ENCODE data around the gene ZBED6.
A peak's percentile ranks its signal among the peaks of the same experiment; 100 is the strongest.
"Not testable (repeated sequence)": the region's sequence is repeated elsewhere in the genome, so short reads cannot be mapped to it uniquely, and the experiment has no call there.

ZBED6 gene

DNA sequence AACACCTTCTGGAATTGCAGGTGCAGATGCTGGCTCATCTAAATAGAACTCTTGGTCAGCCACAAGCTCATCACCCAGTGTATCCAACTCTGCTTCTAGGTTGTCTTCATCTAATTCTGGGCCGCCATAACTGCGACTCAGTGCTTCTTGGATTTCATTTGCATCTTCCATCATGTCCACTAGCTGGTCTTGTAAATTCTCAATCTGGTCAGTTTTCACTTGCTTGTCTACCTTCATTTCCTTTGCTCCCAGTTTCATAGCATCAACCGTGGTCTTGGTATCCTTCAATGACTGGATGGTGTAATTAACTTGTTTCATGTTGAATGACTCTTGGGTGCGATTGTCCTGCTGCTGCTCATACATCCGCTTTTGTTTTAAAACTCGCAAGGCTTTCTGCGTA is 10.3 kb downstream of the ZBED6 start:
- Histone ChIP-seq H3K9me3 (ENCODE audit: control insufficient read depth, low read length) (no peaks in the 10 kb centered on the region), H3K9ac (ENCODE audit: low read length) (no peak overlapping the region), H3K4me3 (ENCODE audit: low read length) (no peak overlapping the region), H3K27me3 (replicated peaks; ENCODE audit: control insufficient read depth, insufficient read depth, low read length) (no peaks in the 10 kb centered on the region), H3K4me1 (ENCODE audit: control insufficient read depth, insufficient read depth, low read length) (peaks cover 26% of the 10 kb centered on the region), H3K36me3 (ENCODE audit: control insufficient read depth, insufficient read depth, low read length, severe bottlenecking) (peaks cover 40% of the 10 kb centered on the region)
- DNase-seq (ENCODE audit: low read depth) = no peak

DNA sequence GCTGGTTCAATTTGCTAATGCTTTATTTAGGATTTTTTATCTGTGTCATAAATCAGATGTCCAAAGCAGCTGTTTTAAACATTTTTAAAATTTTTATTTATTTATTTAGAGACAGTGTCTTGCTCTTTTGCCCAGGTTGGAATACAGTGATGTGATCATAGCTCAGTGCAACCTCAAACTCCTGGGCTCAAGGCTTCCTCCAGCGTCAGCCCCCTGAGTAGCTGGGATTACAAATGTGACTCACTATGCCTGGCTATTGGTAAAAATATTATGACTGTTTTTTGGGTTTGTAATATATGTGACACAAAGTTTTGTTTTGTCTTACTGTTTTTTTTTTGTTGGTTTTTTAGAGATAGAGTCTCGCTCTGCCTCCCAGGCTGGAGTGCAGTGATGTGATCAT is 11.8 kb downstream of the ZBED6 start:
- DNase-seq (ENCODE audit: low read depth) = peak; percentile 63
- peaks cover 43% of the 10 kb centered on the region for H3K36me3 ChIP-seq (ENCODE audit: control insufficient read depth, insufficient read depth, low read length, severe bottlenecking)
- H3K4me1 ChIP-seq (ENCODE audit: control insufficient read depth, insufficient read depth, low read length) = peaks cover 17% of the 10 kb centered on the region
- no peaks in the 10 kb centered on the region for H3K9me3 ChIP-seq (ENCODE audit: control insufficient read depth, low read length)
- H3K27me3 ChIP-seq (replicated peaks; ENCODE audit: control insufficient read depth, insufficient read depth, low read length) = no peaks in the 10 kb centered on the region
- no peak overlapping the region for H3K4me3 ChIP-seq (ENCODE audit: low read length)
- H3K9ac ChIP-seq (ENCODE audit: low read length) = no peak overlapping the region

- Histone ChIP-seq H3K4me3 (ENCODE audit: low read length) (no peak overlapping the region), H3K36me3 (ENCODE audit: control insufficient read depth, insufficient read depth, low read length, severe bottlenecking) (peaks cover 52% of the 10 kb centered on the region), H3K27me3 (replicated peaks; ENCODE audit: control insufficient read depth, insufficient read depth, low read length) (no peaks in the 10 kb centered on the region), H3K9me3 (ENCODE audit: control insufficient read depth, low read length) (no peaks in the 10 kb centered on the region), H3K4me1 (ENCODE audit: control insufficient read depth, insufficient read depth, low read length) (peaks cover 11% of the 10 kb centered on the region), H3K9ac (ENCODE audit: low read length) (no peak overlapping the region)
- no peak for DNase-seq (ENCODE audit: low read depth)
Observed at GRCh38 chr1:203813581-203814341, 18.3 kb downstream of the ZBED6 start.

GRCh38 chr1:203818399-203818798 is 23.0 kb downstream of the ZBED6 start:
- H3K36me3 ChIP-seq (ENCODE audit: control insufficient read depth, insufficient read depth, low read length, severe bottlenecking) = peaks cover 90% of the 10 kb centered on the region
- DNase-seq (ENCODE audit: low read depth) = no peak
- H3K9ac ChIP-seq (ENCODE audit: low read length) = no peak overlapping the region
- no peaks in the 10 kb centered on the region for H3K27me3 ChIP-seq (replicated peaks; ENCODE audit: control insufficient read depth, insufficient read depth, low read length)
- no peaks in the 10 kb centered on the region for H3K9me3 ChIP-seq (ENCODE audit: control insufficient read depth, low read length)
- peaks cover 4% of the 10 kb centered on the region for H3K4me1 ChIP-seq (ENCODE audit: control insufficient read depth, insufficient read depth, low read length)
- no peak overlapping the region for H3K4me3 ChIP-seq (ENCODE audit: low read length)

DNA sequence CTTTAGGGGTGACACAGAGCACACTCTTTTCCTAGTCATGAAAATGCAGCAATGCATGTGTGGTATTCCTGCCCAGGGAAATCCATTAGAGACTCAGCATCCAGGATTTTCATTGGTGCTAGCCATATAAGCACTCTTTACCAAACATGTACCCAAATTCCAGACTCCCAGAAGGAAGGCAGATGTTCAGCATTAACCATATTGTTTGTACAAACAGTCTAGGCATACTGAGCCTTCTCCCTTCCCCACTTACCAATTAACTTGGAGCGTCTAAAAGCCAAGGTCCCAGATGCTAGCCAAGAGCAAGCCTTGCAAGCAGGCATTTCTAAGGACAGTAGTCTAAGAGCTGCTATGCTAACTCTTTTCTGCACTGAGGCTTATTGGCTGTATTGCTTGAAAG is 27.9 kb downstream of the ZBED6 start:
- H3K4me3 ChIP-seq (ENCODE audit: low read length) = no peak overlapping the region
- peaks cover 86% of the 10 kb centered on the region for H3K36me3 ChIP-seq (ENCODE audit: control insufficient read depth, insufficient read depth, low read length, severe bottlenecking)
- no peaks in the 10 kb centered on the region for H3K27me3 ChIP-seq (replicated peaks; ENCODE audit: control insufficient read depth, insufficient read depth, low read length)
- no peak for DNase-seq (ENCODE audit: low read depth)
- H3K9ac ChIP-seq (ENCODE audit: low read length) = no peak overlapping the region
- no peaks in the 10 kb centered on the region for H3K9me3 ChIP-seq (ENCODE audit: control insufficient read depth, low read length)
- H3K4me1 ChIP-seq (ENCODE audit: control insufficient read depth, insufficient read depth, low read length) = peaks cover 3% of the 10 kb centered on the region

DNA sequence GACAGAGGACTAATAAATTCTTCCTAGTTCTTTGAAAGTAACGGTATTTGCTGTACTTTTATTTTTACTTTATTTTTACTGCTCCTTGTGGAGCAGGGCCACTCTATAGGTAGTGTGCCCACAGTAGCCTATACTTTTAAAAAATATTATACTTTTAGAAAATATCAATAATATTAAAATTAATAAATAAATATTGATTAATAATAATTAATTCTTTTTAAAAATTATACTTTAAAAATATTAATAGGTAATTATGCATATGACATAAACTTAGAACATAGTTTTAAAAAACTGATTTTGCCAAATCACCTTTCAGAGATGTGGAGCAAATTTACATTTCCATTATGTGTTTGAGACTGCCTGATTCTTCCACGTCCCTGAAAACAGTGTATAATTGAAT is 30.8 kb downstream of the ZBED6 start:
- no peak overlapping the region for H3K9ac ChIP-seq (ENCODE audit: low read length)
- H3K27me3 ChIP-seq (replicated peaks; ENCODE audit: control insufficient read depth, insufficient read depth, low read length) = no peaks in the 10 kb centered on the region
- H3K4me3 ChIP-seq (ENCODE audit: low read length) = no peak overlapping the region
- no peaks in the 10 kb centered on the region for H3K9me3 ChIP-seq (ENCODE audit: control insufficient read depth, low read length)
- peaks cover 12% of the 10 kb centered on the region for H3K4me1 ChIP-seq (ENCODE audit: control insufficient read depth, insufficient read depth, low read length)
- DNase-seq (ENCODE audit: low read depth) = no peak
- H3K36me3 ChIP-seq (ENCODE audit: control insufficient read depth, insufficient read depth, low read length, severe bottlenecking) = peaks cover 88% of the 10 kb centered on the region

DNA sequence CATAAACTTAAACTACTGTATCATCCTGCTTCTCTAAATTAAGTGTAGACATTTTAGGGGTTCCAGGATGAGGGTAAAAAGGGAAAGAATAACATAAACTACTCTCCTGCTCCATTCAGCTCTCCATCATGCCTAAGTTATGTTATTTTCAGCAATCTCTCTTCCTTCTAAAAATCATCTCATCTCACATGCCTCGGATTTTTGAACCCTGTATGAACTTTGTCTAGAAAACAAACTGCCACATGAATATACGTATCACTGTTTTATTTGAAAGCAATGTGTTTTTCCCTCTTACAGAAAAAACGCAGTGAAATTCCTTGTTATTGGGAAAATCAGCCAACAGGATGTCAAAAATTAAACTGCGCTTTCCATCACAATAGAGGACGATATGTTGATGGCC is 32.6 kb downstream of the ZBED6 start:
- no peak overlapping the region for H3K9ac ChIP-seq (ENCODE audit: low read length)
- H3K36me3 ChIP-seq (ENCODE audit: control insufficient read depth, insufficient read depth, low read length, severe bottlenecking) = peaks cover 88% of the 10 kb centered on the region
- H3K9me3 ChIP-seq (ENCODE audit: control insufficient read depth, low read length) = no peaks in the 10 kb centered on the region
- H3K27me3 ChIP-seq (replicated peaks; ENCODE audit: control insufficient read depth, insufficient read depth, low read length) = no peaks in the 10 kb centered on the region
- peaks cover 12% of the 10 kb centered on the region for H3K4me1 ChIP-seq (ENCODE audit: control insufficient read depth, insufficient read depth, low read length)
- no peak for DNase-seq (ENCODE audit: low read depth)
- no peak overlapping the region for H3K4me3 ChIP-seq (ENCODE audit: low read length)

DNA sequence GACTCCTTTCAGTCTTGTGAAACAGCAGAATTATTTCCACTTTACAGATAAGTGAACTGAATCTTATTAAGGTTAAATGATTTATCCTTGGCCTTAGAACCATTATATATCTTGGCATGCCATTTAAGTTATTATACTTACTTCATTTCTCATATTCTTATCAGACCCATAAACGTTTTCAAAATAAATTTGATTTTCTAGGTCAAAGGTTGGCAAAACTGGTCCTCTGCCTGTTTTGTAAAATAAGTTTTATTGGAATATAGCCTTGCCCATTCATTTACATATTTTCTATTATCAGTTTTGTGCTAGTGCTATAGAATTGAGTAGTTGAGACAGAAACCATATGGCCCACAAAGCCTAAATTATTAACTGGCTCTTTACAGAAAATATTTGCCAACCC is 33.1 kb downstream of the ZBED6 start:
- H3K4me3 ChIP-seq (ENCODE audit: low read length) = no peak overlapping the region
- peaks cover 85% of the 10 kb centered on the region for H3K36me3 ChIP-seq (ENCODE audit: control insufficient read depth, insufficient read depth, low read length, severe bottlenecking)
- H3K9ac ChIP-seq (ENCODE audit: low read length) = no peak overlapping the region
- H3K4me1 ChIP-seq (ENCODE audit: control insufficient read depth, insufficient read depth, low read length) = peaks cover 12% of the 10 kb centered on the region
- no peak for DNase-seq (ENCODE audit: low read depth)
- no peaks in the 10 kb centered on the region for H3K27me3 ChIP-seq (replicated peaks; ENCODE audit: control insufficient read depth, insufficient read depth, low read length)
- no peaks in the 10 kb centered on the region for H3K9me3 ChIP-seq (ENCODE audit: control insufficient read depth, low read length)

- not testable (repeated sequence) for H3K9ac ChIP-seq (ENCODE audit: low read length); H3K27me3 ChIP-seq (replicated peaks; ENCODE audit: control insufficient read depth, insufficient read depth, low read length); H3K9me3 ChIP-seq (ENCODE audit: control insufficient read depth, low read length); DNase-seq (ENCODE audit: low read depth); H3K4me3 ChIP-seq (ENCODE audit: low read length)
- peaks cover 12% of the 10 kb centered on the region for H3K4me1 ChIP-seq (ENCODE audit: control insufficient read depth, insufficient read depth, low read length)
- H3K36me3 ChIP-seq (ENCODE audit: control insufficient read depth, insufficient read depth, low read length, severe bottlenecking) = peaks cover 86% of the 10 kb centered on the region
Observed at GRCh38 chr1:203829247-203829646, 33.8 kb downstream of the ZBED6 start.

GRCh38 chr1:203835476-203835875 is 40.1 kb downstream of the ZBED6 start:
- Histone ChIP-seq H3K4me3 (ENCODE audit: low read length) (no peak overlapping the region), H3K9ac (ENCODE audit: low read length) (no peak overlapping the region), H3K27me3 (replicated peaks; ENCODE audit: control insufficient read depth, insufficient read depth, low read length) (no peaks in the 10 kb centered on the region), H3K4me1 (ENCODE audit: control insufficient read depth, insufficient read depth, low read length) (peaks cover 14% of the 10 kb centered on the region), H3K36me3 (ENCODE audit: control insufficient read depth, insufficient read depth, low read length, severe bottlenecking) (peaks cover 93% of the 10 kb centered on the region), H3K9me3 (ENCODE audit: control insufficient read depth, low read length) (no peaks in the 10 kb centered on the region)
- no peak for DNase-seq (ENCODE audit: low read depth)

GRCh38 chr1:203839081-203839480 is 43.7 kb downstream of the ZBED6 start:
- Histone ChIP-seq H3K9ac (ENCODE audit: low read length) (no peak overlapping the region), H3K27me3 (replicated peaks; ENCODE audit: control insufficient read depth, insufficient read depth, low read length) (no peaks in the 10 kb centered on the region), H3K9me3 (ENCODE audit: control insufficient read depth, low read length) (no peaks in the 10 kb centered on the region), H3K4me3 (ENCODE audit: low read length) (no peak overlapping the region), H3K36me3 (ENCODE audit: control insufficient read depth, insufficient read depth, low read length, severe bottlenecking) (peaks cover 79% of the 10 kb centered on the region), H3K4me1 (ENCODE audit: control insufficient read depth, insufficient read depth, low read length) (peaks cover 14% of the 10 kb centered on the region)
- peak; percentile 95 for DNase-seq (ENCODE audit: low read depth)
